GM12865 (cell line): ENCODE data around the gene SLC49A3.

Source experiments
- DNase-seq: peaks from one replicate; pipeline ENCODE4 v3.0.0; 2010; ENCODE audit warnings: low read depth
- H3K4me3 ChIP-seq: 2 replicates; pipeline ENCODE4 v1.5.1; 2011; ENCODE audit warnings: mild to moderate bottlenecking, low read depth, low read length, control low read depth
- TF ChIP-seq, protein P1 (sequence below): IDR thresholded peaks from 2 replicates; pipeline ENCODE4 v1.5.1; 2011; ENCODE audit warnings: low read length, control low read depth, low read depth, inconsistent platforms; ENCODE audit not compliant: insufficient read depth; ENCODE audit errors: missing control alignments

The SLC49A3 gene

DNA sequence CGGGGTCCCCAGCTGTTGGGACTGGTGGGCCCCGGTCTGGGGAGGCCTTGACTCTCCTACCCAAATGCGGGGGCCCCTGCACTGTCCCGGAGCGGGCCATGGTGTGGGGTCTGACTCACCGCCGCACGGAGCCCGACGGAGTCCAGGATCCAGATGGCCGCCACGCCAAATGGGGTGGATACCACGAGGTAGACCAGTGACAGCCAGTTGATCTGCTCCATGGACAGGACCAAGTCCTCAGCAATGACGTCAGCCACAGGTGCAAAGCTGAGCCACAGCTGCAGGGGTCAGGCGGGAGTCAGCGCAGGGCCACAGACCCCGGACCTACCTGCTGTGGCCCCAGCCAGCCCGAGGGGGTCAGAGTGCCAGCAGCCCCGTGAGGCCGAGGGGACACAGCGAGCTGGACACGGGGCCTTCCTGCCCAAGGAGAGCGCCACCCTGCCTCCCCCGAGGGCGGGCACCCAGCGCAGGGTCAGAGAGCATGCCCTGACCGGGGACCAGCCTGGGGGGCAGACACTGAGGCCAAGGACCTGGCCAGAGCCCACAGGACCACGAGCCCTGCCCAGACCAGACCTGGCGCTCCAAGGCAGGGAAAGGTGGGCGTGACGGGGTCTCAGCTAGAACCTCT, 2.4 kb downstream of the SLC49A3 start:
- no peak overlapping the region for H3K4me3 ChIP-seq
- TF ChIP-seq, protein P1, sequence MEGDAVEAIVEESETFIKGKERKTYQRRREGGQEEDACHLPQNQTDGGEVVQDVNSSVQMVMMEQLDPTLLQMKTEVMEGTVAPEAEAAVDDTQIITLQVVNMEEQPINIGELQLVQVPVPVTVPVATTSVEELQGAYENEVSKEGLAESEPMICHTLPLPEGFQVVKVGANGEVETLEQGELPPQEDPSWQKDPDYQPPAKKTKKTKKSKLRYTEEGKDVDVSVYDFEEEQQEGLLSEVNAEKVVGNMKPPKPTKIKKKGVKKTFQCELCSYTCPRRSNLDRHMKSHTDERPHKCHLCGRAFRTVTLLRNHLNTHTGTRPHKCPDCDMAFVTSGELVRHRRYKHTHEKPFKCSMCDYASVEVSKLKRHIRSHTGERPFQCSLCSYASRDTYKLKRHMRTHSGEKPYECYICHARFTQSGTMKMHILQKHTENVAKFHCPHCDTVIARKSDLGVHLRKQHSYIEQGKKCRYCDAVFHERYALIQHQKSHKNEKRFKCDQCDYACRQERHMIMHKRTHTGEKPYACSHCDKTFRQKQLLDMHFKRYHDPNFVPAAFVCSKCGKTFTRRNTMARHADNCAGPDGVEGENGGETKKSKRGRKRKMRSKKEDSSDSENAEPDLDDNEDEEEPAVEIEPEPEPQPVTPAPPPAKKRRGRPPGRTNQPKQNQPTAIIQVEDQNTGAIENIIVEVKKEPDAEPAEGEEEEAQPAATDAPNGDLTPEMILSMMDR: no peak
- no peak for DNase-seq

DNA sequence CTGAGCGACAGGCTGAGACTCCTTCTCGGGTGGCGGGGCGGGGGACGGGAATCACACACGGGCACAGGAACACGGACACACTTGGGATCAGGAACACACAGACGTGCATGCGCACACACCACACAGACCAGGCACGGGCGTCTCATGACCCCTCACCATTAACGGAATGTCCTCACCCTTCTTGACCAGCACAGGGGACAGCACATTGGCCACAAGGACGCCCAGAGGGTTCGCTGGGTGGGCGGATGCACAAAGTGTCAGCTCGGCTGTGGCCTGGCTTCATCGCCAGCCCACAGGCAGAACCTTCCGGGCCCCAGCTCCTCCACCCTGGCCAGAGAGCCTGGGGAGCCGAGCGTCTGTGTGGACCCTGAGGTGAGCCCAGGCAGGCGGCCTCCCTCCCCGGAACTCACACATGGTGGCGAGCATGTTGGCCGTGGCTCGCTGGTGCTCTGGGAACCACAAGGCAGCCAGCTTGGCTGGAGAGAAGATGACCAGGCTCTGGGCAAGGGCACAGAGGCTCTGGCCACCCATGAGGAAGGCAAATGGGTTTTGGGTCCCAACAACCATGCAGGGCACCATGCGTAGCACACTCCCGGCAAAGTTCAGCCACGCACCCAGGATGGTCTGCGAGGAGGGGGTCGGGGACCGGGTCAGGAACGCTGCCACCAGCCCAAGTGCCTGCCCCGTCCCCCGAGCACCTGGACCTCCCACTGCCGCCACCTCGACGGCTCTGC, 3.1 kb downstream of the SLC49A3 start:
- no peak overlapping the region for H3K4me3 ChIP-seq
- DNase-seq: no peak
- TF ChIP-seq, protein P1: no peak

DNA sequence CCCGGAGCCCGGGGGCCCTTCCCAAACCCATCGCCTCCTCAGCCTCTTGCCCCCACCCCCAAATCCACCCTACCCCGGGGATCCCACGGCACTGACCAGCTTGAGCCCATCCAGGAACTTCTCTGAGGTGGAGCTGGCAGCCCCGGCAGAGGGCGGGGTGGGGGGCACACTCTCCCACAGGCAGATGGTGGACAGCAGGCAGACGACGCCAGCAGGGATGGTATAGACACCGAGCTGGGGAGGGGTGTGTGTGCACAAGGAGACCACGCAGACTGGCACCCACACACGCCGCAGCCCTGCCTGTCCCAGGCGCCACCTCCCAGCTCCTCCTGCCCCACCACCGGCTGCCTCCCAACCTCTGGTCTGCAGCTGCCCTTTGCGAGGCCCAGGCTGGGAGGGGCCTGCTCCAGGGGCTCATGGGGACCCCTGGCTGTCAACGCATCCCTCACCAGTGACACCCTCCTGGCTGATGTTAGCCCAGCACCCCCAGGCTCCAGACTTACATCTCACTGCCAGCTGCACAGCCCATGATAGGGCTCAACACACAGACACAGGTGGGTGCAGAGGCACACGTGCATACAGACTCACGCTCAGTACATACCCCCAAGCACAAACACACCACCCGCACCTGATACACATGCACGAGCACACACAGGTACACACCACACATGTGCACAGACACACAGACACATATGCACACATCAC, 4.2 kb downstream of the SLC49A3 start:
- DNase-seq: no peak
- TF ChIP-seq, protein P1: no peak
- H3K4me3 ChIP-seq: no peak overlapping the region

DNA sequence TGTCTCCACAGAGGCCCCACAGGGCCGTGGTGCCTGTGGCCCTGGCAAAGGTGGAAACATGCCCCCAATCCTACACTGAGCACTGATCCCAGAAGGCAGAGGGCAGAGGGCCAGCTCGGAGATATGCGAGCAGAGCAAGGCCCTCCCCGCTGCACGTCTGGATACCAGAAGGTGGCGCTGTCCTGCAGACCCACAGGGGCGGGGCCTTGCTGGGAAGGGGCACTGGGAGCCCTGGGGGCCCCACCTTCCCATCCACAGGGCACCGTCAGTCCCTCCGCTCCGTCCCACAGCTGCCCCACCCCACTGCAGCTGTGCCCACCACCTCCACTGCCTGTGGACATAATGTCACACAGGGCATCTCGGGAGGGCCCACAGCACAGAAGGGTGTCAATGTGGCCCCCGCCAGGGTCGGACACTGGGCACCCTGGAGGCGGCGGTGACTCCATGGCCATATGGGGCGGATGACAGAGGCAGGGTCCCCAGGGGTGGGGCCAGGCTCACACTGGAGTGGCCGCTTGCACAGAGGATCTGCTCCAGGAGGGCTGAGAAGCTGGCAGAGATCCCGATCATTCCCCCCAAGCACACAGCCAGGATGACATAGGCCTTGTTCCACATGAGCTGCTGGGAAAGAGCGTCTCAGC, 4.8 kb downstream of the SLC49A3 start:
- DNase-seq: peak; percentile 40
- H3K4me3 ChIP-seq: no peak overlapping the region
- TF ChIP-seq, protein P1: peak; percentile 51

DNA sequence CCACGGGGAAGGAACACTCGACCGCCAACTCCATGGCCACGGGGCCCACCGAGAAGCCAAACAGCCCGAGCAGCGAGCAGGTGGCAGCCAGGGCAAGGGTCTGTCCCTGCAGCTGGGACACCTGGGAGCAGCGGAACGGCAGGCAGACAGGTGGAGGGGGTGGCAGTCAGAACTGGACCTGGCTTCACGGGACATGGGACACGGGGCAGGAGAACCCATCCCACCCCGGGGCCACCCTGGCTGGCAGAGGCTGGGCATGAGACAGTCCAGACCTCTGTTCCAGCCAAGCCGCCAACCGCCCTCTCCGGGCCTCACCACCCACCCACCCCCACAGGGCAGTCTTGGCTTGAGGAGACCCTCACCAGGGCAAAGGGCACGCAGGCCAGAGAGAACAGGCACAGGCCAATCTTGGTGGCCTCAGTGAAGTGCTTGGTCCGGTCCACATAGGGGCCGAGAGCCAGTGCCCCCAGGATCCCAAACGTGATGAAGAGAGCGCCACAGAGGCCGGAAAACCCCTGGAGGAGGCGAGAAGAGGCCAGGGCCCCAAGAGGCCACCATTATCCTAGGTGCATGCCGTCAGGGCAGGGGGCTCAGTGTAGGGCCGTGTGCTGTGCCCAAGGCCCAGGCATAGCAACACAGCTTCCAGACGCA, 5.6 kb downstream of the SLC49A3 start:
- DNase-seq: no peak
- H3K4me3 ChIP-seq: no peak overlapping the region
- TF ChIP-seq, protein P1: no peak

DNA sequence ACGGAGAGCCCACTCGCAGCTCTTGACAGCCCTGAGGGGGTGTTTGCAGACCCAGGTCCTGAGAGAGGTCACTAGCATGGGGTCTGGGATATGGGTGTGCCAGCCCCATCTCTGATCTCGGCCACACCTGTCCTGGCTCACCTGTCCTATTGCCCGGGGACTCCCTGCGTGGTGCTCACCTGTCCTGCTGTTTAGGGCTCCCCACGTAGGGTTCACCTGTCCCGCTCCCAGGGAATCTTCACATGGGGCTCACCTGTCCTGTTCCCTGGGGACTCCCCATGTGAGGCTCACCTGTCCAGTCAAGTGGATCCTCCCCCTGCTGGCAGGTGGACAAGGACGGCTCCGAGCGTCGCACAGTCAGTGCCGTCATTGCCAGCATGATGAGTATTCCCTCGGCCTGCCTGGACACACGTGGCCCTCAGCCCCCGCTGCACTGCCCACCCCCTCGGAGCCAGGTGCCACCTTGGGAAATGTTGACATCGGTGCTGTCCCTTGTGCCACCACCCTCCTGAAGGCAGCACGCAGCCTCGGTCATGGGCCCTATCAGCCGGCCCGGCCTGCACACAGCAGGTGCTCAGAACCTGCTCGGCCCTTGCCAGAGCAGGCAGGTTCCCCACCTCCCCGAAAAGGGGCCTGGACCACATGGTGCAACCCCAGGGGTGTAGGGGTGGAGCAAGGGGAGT, 6.3 kb downstream of the SLC49A3 start:
- DNase-seq: no peak
- no peak overlapping the region for H3K4me3 ChIP-seq
- TF ChIP-seq, protein P1: no peak
